Adrenal gland (tissue), 12 donors: ENCODE data around the gene NAA11. TPM values are rescaled to one million over a fixed set of nuclear protein-coding genes. Genes with fewer than 3 reads are reported as not detected.

ENCODE experiments used
- DNase-seq, 7 donors: peaks; one replicate each; pipeline ENCODE4 v3.0.0-alpha.2; 2019 to 2020
- H3K27ac ChIP-seq, 5 donors: fragments of 200-600 bp; sonication (generic) in 4 of 5; 1 replicate in 3 of 5; 2 replicates in 2 of 5; pipeline versions ENCODE4 v1.5.1 to v1.8.0; 2016 to 2020; ENCODE audit warnings: mild to moderate bottlenecking in 1 of 5
- H3K27me3 ChIP-seq: fragments of 200-600 bp; 2 replicates; pipeline ENCODE4 v1.8.0; 2021
- H3K36me3 ChIP-seq, 2 donors: fragments of 200-600 bp; replicated peaks in 1 of 2; 1 replicate in 1 of 2; 2 replicates in 1 of 2; pipeline versions ENCODE4 v1.5.1 to v1.8.0; 2018 to 2022
- H3K4me1 ChIP-seq, 2 donors: fragments of 200-600 bp; replicated peaks in 1 of 2; 1 replicate in 1 of 2; 2 replicates in 1 of 2; pipeline versions ENCODE4 v1.5.1 to v1.8.0; 2018 to 2021
- H3K4me3 ChIP-seq, 4 donors: fragments of 200-600 bp; sonication (generic) in 3 of 4; one replicate each; pipeline ENCODE4 v1.5.1; 2016 to 2018
- H3K9me3 ChIP-seq, 3 donors: fragments of 200-600 bp; sonication (generic) in 1 of 3; replicated peaks in 1 of 3; 1 replicate in 2 of 3; 2 replicates in 1 of 3; pipeline versions ENCODE4 v1.5.1 to v1.8.0; 2016 to 2021
- POLR2A ChIP-seq, 2 donors: fragments of 450-650 bp; IDR thresholded peaks; one replicate each; pipeline ENCODE4 v1.6.1; 2017; ENCODE audit warnings: antibody characterized with exemption in 2 of 2, mild to moderate bottlenecking in 2 of 2, moderate library complexity in 1 of 2
- WGBS, 4 donors: extraction: QIAGEN DNeasy Blood & Tissue Kit in 2 of 4; methylation state at CpG; one replicate each; pipeline versions ENCODE4 v1.1.5 to v1.1.7; 2013 to 2017; 5-methylcytosine and 5-hydroxymethylcytosine counted together
- intact Hi-C, 2 donors: fragments of 100-400 bp; cut with DNase I; formaldehyde crosslinking; loops; one replicate each; pipeline versions ENCODE4 v1.14.1 to v1.15.0; 2022 to 2023
- polyA plus RNA-seq, 3 donors: library from polyadenylated mRNA; stranded (reverse); fragments of 200-250 nt in 2 of 3; fragments of 350-450 nt in 1 of 3; fragmentation: Illumina TruSeq in 1 of 3; extraction: RNeasy Lipid Tissue Mini Kit (QIAGEN cat#74804) in 1 of 3; gene quantifications; one replicate each; pipeline ENCODE4 v1.2.3, GENCODE V29; 2013 to 2014
- total RNA-seq, 9 donors: library from RNA; depleted of rRNA in 4 of 9; stranded (reverse); fragments of >200 nt in 4 of 9; fragments of 120-200 nt in 1 of 9; fragmentation: NEBNext Ultra II Directional in 1 of 9; extraction: Animal tissue kit (Norgen Biotek cat#: 25700) in 1 of 9; gene quantifications; one replicate each; pipeline versions ENCODE4 v1.1.0 to v1.2.4, GENCODE V29; 2013 to 2023
- TF ChIP-seq, protein P1 (sequence below), 6 experiments: fragments of 450-650 bp in 4 of 6; fragments of 200-600 bp in 2 of 6; sonication (generic) in 1 of 6; IDR thresholded peaks; 1 replicate in 5 of 6; 2 replicates in 1 of 6; pipeline versions ENCODE4 v1.5.1 to v1.8.0; 2016 to 2021; ENCODE audit warnings: antibody characterized with exemption in 6 of 6, mild to moderate bottlenecking in 2 of 6, moderate library complexity in 1 of 6
- donor health status: healthy with polysubstance abuse.
- donor health status: Bipolar disorder and iron deficiency.
- donor health status: DM: yes; HTN: yes; CAD: no.
- donor health status: DM: no; HTN: no; CAD: no.
- donor health status: DM: no; HTN: no; CAD: no.
- donor health status: DM: yes; HTN: yes; CAD: no.

Gene NAA11
- total and polyA plus RNA-seq, 12 donors, result not detected

DNA sequence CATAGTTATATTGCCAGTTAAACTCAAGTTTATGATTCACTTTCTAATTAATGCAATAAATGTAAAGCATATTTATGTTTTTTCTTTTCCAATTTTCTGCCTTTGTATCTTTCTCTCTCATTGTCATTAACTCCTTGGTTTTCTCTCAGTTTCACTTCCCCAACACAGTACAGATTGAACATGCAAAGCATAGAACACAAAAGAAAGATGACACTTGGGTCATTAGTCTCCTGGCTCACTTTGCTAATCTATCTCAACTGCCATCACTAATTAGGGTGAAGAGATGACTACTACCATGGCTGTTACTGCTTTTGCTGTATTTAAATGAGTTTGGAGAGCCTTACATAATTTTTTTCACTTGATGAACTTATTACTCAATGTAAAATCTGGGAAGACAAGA is 12.3 kb upstream of the NAA11 start:
- no peak for DNase-seq
- Histone ChIP-seq H3K27me3 (no peaks in the 10 kb centered on the region), H3K36me3 (no peaks in the 10 kb centered on the region), H3K27ac (no peak overlapping the region), H3K4me1 (no peaks in the 10 kb centered on the region), H3K4me3 (no peak overlapping the region), H3K9me3 (no peaks in the 10 kb centered on the region)
- TF ChIP-seq POLR2A (IDR thresholded peaks at IDR 0.05), result no peak
- TF ChIP-seq, protein P1, sequence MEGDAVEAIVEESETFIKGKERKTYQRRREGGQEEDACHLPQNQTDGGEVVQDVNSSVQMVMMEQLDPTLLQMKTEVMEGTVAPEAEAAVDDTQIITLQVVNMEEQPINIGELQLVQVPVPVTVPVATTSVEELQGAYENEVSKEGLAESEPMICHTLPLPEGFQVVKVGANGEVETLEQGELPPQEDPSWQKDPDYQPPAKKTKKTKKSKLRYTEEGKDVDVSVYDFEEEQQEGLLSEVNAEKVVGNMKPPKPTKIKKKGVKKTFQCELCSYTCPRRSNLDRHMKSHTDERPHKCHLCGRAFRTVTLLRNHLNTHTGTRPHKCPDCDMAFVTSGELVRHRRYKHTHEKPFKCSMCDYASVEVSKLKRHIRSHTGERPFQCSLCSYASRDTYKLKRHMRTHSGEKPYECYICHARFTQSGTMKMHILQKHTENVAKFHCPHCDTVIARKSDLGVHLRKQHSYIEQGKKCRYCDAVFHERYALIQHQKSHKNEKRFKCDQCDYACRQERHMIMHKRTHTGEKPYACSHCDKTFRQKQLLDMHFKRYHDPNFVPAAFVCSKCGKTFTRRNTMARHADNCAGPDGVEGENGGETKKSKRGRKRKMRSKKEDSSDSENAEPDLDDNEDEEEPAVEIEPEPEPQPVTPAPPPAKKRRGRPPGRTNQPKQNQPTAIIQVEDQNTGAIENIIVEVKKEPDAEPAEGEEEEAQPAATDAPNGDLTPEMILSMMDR (IDR thresholded peaks at IDR 0.05), result no peak
- intact Hi-C loops, result no loop called here

- intact Hi-C loops, result no loop called here
- no peaks in the 10 kb centered on the region for H3K4me1 ChIP-seq
- H3K27ac ChIP-seq, result no peak overlapping the region
- no peaks in the 10 kb centered on the region for H3K9me3 ChIP-seq
- H3K27me3 ChIP-seq, result no peaks in the 10 kb centered on the region
- no peak for DNase-seq
- H3K4me3 ChIP-seq, result no peak overlapping the region
- WGBS, 4 donors, result 39 to 76% (median 60%) methylated on average over 1 of the region's 1 CpG
- TF ChIP-seq, protein P1 (IDR thresholded peaks at IDR 0.05), result no peak
- TF ChIP-seq POLR2A (IDR thresholded peaks at IDR 0.05), result no peak
- no peaks in the 10 kb centered on the region for H3K36me3 ChIP-seq
These were observed 8.9 kb upstream of the NAA11 start for GRCh38 chr4:79334783-79335182.

GRCh38 chr4:79334341-79334740 is 8.5 kb upstream of the NAA11 start:
- intact Hi-C loops, result no loop called here
- 59 to 82% (median 61%) methylated on average over 4 of the region's 4 CpGs for WGBS, 4 donors

GRCh38 chr4:79331126-79331876 is 5.4 kb upstream of the NAA11 start:
- Histone ChIP-seq H3K4me3 (no peak overlapping the region), H3K36me3 (no peaks in the 10 kb centered on the region), H3K4me1 (no peaks in the 10 kb centered on the region), H3K27me3 (no peaks in the 10 kb centered on the region), H3K27ac (no peak overlapping the region), H3K9me3 (no peaks in the 10 kb centered on the region)
- 50 to 64% (median 56%) methylated on average over 2 of the region's 2 CpGs for WGBS, 4 donors
- intact Hi-C loops, result no loop called here
- DNase-seq, result no peak
- TF ChIP-seq, protein P1 (IDR thresholded peaks at IDR 0.05), result no peak
- TF ChIP-seq POLR2A (IDR thresholded peaks at IDR 0.05), result no peak

More at GRCh38 chr4:79334341-79334740, 8.5 kb upstream of the NAA11 start:
- no peaks in the 10 kb centered on the region for H3K4me1 ChIP-seq
- H3K9me3 ChIP-seq, result no peaks in the 10 kb centered on the region
- DNase-seq, result no peak
- no peak overlapping the region for H3K4me3 ChIP-seq
- no peaks in the 10 kb centered on the region for H3K36me3 ChIP-seq
- no peaks in the 10 kb centered on the region for H3K27me3 ChIP-seq
- TF ChIP-seq, protein P1 (IDR thresholded peaks at IDR 0.05), result no peak
- TF ChIP-seq POLR2A (IDR thresholded peaks at IDR 0.05), result no peak
- H3K27ac ChIP-seq, result no peak overlapping the region
